ENCODE measurements around the gene MAGEB3. TPM values are rescaled to one million over a fixed set of nuclear protein-coding genes. Genes with fewer than 3 reads are reported as not detected.

Gene MAGEB3
- total RNA-seq, 3 donors from 2014 or later (not counting 1 experiment from before 2014, with no cell fraction given): not detected

- no peak for ATAC-seq
- Mint-ChIP-seq H3K4me3 (no peak overlapping the region), H3K27me3 (ENCODE audit: low read depth in 2 of 2) (no peaks in the 10 kb centered on the region), H3K4me1 (no peaks in the 10 kb centered on the region), H3K36me3 (no peaks in the 10 kb centered on the region), H3K9me3 (no peaks in the 10 kb centered on the region), H3K27ac (no peak overlapping the region)
- no peak for TF ChIP-seq CTCF (IDR thresholded peaks at IDR 0.05)
- WGBS (ENCODE audit: insufficient coverage): 87% methylated on average over 3 of the region's 4 CpGs
- H3K27ac ChIP-seq (ENCODE audit: low read length): no peak overlapping the region
- no peak overlapping the region for H3K4me3 ChIP-seq (ENCODE audit: low read length)
- no peaks in the 10 kb centered on the region for H3K4me1 ChIP-seq (ENCODE audit: control insufficient read depth, insufficient read depth, low read length)
- no peaks in the 10 kb centered on the region for H3K27me3 ChIP-seq (ENCODE audit: control insufficient read depth, insufficient read depth, low read length)
- no peak for DNase-seq
- no peaks in the 10 kb centered on the region for H3K9me3 ChIP-seq (ENCODE audit: control insufficient read depth, insufficient read depth, low read length)
- no peaks in the 10 kb centered on the region for H3K36me3 ChIP-seq (ENCODE audit: control insufficient read depth, insufficient read depth, low read length)
- intact Hi-C loops (cut with micrococcal nuclease): no loop called here
Measured at GRCh38 chrX:30219372-30219771, 11.1 kb upstream of the MAGEB3 start.

- TF ChIP-seq CTCF (IDR thresholded peaks at IDR 0.05): no peak
Measured at GRCh38 chrX:30220661-30221060, 9.8 kb upstream of the MAGEB3 start.

GRCh38 chrX:30224536-30224935, 5.9 kb upstream of the MAGEB3 start:
- Mint-ChIP-seq H3K4me1 (no peaks in the 10 kb centered on the region), H3K9me3 (peaks cover 0 to 2% of the 10 kb centered on the region in 2 donors), H3K27ac (no peak overlapping the region), H3K36me3 (no peaks in the 10 kb centered on the region), H3K4me3 (no peak overlapping the region), H3K27me3 (ENCODE audit: low read depth in 2 of 2) (no peaks in the 10 kb centered on the region)
- H3K4me1 ChIP-seq (ENCODE audit: control insufficient read depth, insufficient read depth, low read length): no peaks in the 10 kb centered on the region
- no peaks in the 10 kb centered on the region for H3K36me3 ChIP-seq (ENCODE audit: control insufficient read depth, insufficient read depth, low read length)
- H3K4me3 ChIP-seq (ENCODE audit: low read length): no peak overlapping the region
- H3K9me3 ChIP-seq (ENCODE audit: control insufficient read depth, insufficient read depth, low read length): no peaks in the 10 kb centered on the region
- 100% methylated on average over 1 of the region's 2 CpGs for WGBS (ENCODE audit: insufficient coverage)
- DNase-seq (no peak), ATAC-seq (no peak)
- H3K27ac ChIP-seq (ENCODE audit: low read length): no peak overlapping the region
- no peaks in the 10 kb centered on the region for H3K27me3 ChIP-seq (ENCODE audit: control insufficient read depth, insufficient read depth, low read length)
- intact Hi-C loops (cut with micrococcal nuclease): no loop called here
- no peak for TF ChIP-seq CTCF (IDR thresholded peaks at IDR 0.05)

More at GRCh38 chrX:30220661-30221060, 9.8 kb upstream of the MAGEB3 start:
- Histone ChIP-seq H3K27me3 (ENCODE audit: control insufficient read depth, insufficient read depth, low read length) (no peaks in the 10 kb centered on the region), H3K4me1 (ENCODE audit: control insufficient read depth, insufficient read depth, low read length) (no peaks in the 10 kb centered on the region), H3K27ac (ENCODE audit: low read length) (no peak overlapping the region), H3K36me3 (ENCODE audit: control insufficient read depth, insufficient read depth, low read length) (no peaks in the 10 kb centered on the region), H3K9me3 (ENCODE audit: control insufficient read depth, insufficient read depth, low read length) (no peaks in the 10 kb centered on the region), H3K4me3 (ENCODE audit: low read length) (no peak overlapping the region)
- ATAC-seq (no peak), DNase-seq (no peak)
- Mint-ChIP-seq H3K36me3 (no peaks in the 10 kb centered on the region), H3K9me3 (no peaks in the 10 kb centered on the region), H3K27me3 (ENCODE audit: low read depth in 2 of 2) (no peaks in the 10 kb centered on the region), H3K4me3 (no peak overlapping the region), H3K27ac (no peak overlapping the region), H3K4me1 (no peaks in the 10 kb centered on the region)
- intact Hi-C loops (cut with micrococcal nuclease): no loop called here
- WGBS (ENCODE audit: insufficient coverage): no CpG with 5 or more reads among the region's 5 CpGs

- H3K9me3 ChIP-seq (ENCODE audit: control insufficient read depth, insufficient read depth, low read length): no peaks in the 10 kb centered on the region
- H3K27ac Mint-ChIP-seq: no peak overlapping the region
- TF ChIP-seq CTCF (IDR thresholded peaks at IDR 0.05): no peak
Measured at GRCh38 chrX:30228526-30228925, 1.9 kb upstream of the MAGEB3 start.

More at GRCh38 chrX:30228526-30228925, 1.9 kb upstream of the MAGEB3 start:
- WGBS (ENCODE audit: insufficient coverage): 70% methylated on average over 1 of the region's 1 CpG
- DNase-seq (no peak), ATAC-seq (no peak)
- no peaks in the 10 kb centered on the region for H3K4me1 Mint-ChIP-seq
- intact Hi-C loops (cut with micrococcal nuclease): no loop called here
- no peaks in the 10 kb centered on the region for H3K27me3 Mint-ChIP-seq (ENCODE audit: low read depth in 2 of 2)
- Histone ChIP-seq H3K4me3 (ENCODE audit: low read length) (no peak overlapping the region), H3K27me3 (ENCODE audit: control insufficient read depth, insufficient read depth, low read length) (no peaks in the 10 kb centered on the region), H3K4me1 (ENCODE audit: control insufficient read depth, insufficient read depth, low read length) (no peaks in the 10 kb centered on the region), H3K27ac (ENCODE audit: low read length) (no peak overlapping the region), H3K36me3 (ENCODE audit: control insufficient read depth, insufficient read depth, low read length) (no peaks in the 10 kb centered on the region)
- H3K4me3 Mint-ChIP-seq: no peak overlapping the region
- H3K9me3 Mint-ChIP-seq: peaks cover 0 to 2% of the 10 kb centered on the region in 2 donors
- no peaks in the 10 kb centered on the region for H3K36me3 Mint-ChIP-seq

Data from natural killer cell (primary cell).